ENCODE measurements around the gene KIF3A.

The KIF3A gene

GRCh38 chr5:132736853-132737833 is at the start of gene KIF3A:
Gene KIF3A, minus strand, starts transcription at chr5:132737546. Its CDS starts 127 bp downstream, at chr5:132737419.
- DNase-seq (ENCODE audit: extremely low read depth in 1 of 2, low read depth in 1 of 2) = peak; percentile 97 to 99

DNA sequence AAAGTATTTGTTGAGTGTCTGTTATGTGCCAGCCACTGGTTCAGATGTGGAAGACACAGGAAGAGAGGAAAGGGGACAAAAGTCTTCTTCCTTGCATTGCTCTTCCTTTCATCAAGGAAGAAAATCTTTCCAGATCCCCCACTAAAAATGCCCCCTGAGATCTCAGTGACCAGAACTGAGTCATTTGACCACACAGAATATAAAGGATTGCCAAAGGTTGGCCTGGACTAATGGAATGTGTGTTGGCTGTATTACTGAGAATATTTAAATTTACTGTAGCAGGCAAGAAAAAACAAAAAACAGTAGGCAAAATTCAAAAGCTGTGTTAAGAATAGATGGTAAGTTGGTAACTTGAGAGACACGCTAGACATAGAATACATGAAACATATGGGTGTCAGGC is 49.7 kb upstream of the KIF3A start:
- DNase-seq (ENCODE audit: extremely low read depth in 1 of 2, low read depth in 1 of 2) = no peak

DNA sequence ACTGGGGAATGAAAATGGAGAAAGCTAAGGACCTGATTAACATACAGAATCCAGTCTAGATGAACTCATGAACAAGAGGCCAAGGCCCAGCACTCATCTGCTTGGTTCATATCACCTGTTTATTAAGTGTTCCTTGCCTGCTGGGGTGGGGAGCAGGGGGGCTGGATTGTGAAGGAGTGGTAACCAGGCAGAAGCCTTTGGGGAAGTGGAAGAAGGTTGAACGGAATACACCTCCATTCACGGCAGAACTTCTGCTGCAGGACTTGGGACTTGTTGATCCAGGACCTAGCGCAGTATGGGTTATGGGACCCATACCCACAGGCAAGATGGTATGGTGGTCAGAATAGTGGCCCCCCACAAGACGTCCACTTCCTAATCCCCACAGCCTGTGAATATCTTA is 48.5 kb upstream of the KIF3A start:
- DNase-seq (ENCODE audit: extremely low read depth in 1 of 2, low read depth in 1 of 2) = no peak

- DNase-seq (ENCODE audit: extremely low read depth in 1 of 2, low read depth in 1 of 2) = no peak
Measured at GRCh38 chr5:132785365-132785764, 48.0 kb upstream of the KIF3A start.

DNA sequence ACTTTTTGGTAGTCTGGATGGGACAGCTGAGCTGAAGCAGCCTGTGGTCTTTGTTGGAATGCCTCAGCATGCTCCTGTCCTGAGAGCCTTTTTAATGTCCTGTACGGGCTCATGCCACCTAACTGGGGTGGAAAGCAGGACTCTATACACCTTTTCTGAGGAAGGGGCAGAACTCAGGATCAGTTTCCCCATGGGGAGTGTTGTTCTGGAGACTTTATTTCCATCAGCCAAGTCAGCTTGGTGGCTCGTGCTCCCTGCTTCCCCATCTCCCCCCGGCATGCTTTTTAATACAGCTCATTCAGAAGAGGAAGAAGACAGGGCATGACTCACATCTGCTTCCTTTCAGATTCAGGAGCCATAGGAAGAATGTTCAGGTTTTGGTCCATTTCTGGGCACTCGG is 44.8 kb upstream of the KIF3A start:
- no peak for DNase-seq (ENCODE audit: extremely low read depth in 1 of 2, low read depth in 1 of 2)

GRCh38 chr5:132781029-132781428 is 43.7 kb upstream of the KIF3A start:
- DNase-seq (ENCODE audit: extremely low read depth in 1 of 2, low read depth in 1 of 2) = no peak

DNA sequence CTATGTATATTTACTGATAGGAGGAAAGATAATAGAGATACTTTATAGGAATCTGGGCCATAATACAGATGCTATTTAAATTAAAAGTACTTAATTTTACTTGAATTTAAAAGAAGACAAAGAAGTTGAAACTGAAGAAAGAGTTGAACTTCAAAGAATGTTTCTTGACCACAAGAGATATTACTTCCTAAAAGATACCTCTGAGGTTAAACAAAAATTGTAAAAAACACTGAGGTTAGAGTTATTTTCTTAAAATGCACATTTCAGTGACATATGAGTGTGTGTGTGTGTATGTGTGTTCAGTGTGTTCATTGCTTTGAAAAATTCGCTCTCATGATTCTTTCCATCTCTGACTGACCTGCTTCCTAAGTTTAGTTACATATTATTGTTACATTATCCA is 43.2 kb upstream of the KIF3A start:
- DNase-seq (ENCODE audit: extremely low read depth in 1 of 2, low read depth in 1 of 2) = no peak

GRCh38 chr5:132779961-132780360 is 42.6 kb upstream of the KIF3A start:
- DNase-seq (ENCODE audit: extremely low read depth in 1 of 2, low read depth in 1 of 2) = no peak

GRCh38 chr5:132778856-132779255 is 41.5 kb upstream of the KIF3A start:
- DNase-seq (ENCODE audit: extremely low read depth in 1 of 2, low read depth in 1 of 2) = no peak

GRCh38 chr5:132778129-132778528 is 40.8 kb upstream of the KIF3A start:
- DNase-seq (ENCODE audit: extremely low read depth in 1 of 2, low read depth in 1 of 2) = no peak

DNA sequence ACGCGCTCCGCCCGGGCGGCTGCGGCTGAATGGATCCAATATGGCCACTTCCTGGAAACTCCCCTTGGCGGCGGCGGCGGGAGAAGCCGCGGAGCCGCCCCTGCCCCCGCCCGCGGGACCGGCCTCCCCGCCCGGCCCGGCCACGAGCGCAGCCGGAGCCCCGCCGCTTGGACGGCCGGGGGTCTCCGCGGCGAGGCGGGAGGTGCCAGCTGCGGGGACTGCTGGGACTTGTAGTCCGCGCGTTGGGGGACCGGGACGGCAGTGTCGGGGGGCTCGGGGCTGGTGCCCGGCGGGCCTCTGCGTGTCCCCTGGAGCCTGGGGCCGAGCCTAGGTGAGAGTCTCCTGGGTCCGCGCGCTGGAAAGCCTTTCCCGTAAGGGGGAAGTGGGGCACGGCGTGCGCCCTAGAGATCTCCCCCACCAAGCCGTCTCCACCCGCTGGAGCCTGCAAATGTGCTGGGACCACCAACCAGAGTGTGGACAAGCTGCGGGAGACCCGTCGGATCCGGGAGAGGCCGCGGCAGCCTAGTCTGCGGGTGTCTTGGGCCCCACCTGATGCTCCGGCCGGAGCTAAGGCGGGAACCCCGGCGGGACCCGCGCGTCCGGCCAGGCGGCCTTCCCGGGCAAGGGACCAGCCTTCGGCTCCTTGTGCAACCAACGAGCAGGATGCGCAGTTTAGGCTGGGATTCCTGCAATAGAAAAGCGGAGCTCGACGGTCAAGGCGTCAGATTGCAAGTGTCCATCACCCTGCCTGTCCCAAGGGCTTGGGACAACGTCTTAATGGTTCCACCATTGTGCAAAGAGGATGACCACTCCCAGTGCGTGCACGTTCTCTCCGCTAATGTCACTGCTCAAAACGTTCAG is 40.1 kb upstream of the KIF3A start, which contains the start of gene SEPTIN8:
Gene SEPTIN8, minus strand, starts transcription at position 31 of the 861 bp plus-strand sequence. CDS start 102 bp downstream, outside the sequence.
- DNase-seq (ENCODE audit: extremely low read depth in 1 of 2, low read depth in 1 of 2) = peak in 1 of 2 donors; percentile 5

DNA sequence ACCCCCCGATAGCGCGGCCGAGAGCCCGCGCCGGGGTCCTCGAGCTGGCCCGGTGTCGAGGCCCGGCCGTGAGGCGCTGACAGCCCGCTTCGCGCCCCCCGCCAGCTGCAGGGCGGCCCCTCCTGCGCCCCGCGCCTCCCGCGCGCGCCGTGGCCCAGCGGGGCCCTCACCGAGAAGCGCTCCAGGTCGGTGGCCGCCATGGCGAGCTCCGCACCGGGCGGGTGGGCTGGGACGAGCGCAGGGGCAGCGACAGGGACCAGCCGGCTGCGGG is 39.5 kb upstream of the KIF3A start:
- no peak for DNase-seq (ENCODE audit: extremely low read depth in 1 of 2, low read depth in 1 of 2)

- DNase-seq (ENCODE audit: extremely low read depth in 1 of 2, low read depth in 1 of 2) = no peak
Measured at GRCh38 chr5:132776131-132776937, 39.0 kb upstream of the KIF3A start.

- no peak for DNase-seq (ENCODE audit: extremely low read depth in 1 of 2, low read depth in 1 of 2)
Measured at GRCh38 chr5:132775476-132775961, 38.2 kb upstream of the KIF3A start.

DNA sequence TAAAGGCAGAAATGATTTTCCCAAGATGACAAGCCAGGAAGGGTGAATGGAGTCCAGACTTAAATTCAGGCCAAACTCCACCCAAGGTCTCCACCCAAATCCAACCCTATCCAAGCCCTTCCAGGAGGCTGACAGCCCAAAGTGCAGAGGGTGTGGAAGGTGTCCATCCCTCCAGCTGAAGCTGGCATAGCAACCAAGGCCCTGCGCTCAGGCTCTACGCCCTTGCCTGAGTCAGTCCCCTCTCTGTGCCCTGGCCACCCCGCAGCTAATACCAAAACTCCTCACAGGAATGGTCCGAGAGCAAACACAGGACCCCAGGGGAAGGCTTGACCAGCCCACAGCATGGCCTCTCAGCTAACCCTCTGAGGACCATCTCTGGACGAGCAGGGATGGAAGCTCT is 37.5 kb upstream of the KIF3A start:
- no peak for DNase-seq (ENCODE audit: extremely low read depth in 1 of 2, low read depth in 1 of 2)

DNA sequence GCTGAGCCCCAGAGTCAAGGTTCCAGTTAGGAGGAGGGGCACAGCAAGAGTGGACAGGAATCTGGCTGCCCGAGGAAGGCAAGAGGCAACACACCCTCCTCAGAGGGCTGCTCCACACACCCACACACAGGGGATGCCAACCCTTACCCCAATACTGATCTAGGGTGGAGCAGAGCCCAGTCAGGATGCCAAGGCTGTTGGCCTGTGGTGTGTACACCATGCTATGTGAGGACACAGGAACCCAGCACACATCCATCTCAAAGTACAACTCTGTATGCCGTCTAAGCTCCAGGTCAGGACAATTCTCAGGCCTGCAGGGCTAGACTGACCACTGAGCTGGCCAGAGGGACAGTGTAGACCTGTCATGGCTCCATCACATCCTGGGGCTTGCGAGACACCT is 37.1 kb upstream of the KIF3A start:
- DNase-seq (ENCODE audit: extremely low read depth in 1 of 2, low read depth in 1 of 2) = no peak

- no peak for DNase-seq (ENCODE audit: extremely low read depth in 1 of 2, low read depth in 1 of 2)
Measured at GRCh38 chr5:132773601-132774355, 36.4 kb upstream of the KIF3A start.

DNA sequence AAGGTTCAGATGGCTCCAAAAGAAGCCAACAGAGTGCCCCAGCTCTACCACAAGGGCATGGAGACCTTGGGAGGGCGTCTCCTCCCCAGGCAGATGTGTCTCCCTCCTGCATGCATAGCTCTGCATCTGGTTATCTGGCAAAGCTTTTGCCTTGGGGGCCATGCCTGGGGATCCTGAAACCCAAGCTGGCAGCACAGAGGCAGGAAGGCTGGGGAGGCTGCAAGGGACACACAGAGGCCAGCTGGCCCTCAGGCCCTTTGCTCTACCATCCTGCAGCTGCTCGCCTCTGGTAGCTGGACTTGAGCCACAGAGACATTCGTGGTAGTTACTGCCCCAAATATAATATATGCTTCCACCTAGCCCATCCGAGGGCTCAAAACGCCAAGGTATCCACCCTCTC is 35.8 kb upstream of the KIF3A start:
- DNase-seq (ENCODE audit: extremely low read depth in 1 of 2, low read depth in 1 of 2) = no peak

DNA sequence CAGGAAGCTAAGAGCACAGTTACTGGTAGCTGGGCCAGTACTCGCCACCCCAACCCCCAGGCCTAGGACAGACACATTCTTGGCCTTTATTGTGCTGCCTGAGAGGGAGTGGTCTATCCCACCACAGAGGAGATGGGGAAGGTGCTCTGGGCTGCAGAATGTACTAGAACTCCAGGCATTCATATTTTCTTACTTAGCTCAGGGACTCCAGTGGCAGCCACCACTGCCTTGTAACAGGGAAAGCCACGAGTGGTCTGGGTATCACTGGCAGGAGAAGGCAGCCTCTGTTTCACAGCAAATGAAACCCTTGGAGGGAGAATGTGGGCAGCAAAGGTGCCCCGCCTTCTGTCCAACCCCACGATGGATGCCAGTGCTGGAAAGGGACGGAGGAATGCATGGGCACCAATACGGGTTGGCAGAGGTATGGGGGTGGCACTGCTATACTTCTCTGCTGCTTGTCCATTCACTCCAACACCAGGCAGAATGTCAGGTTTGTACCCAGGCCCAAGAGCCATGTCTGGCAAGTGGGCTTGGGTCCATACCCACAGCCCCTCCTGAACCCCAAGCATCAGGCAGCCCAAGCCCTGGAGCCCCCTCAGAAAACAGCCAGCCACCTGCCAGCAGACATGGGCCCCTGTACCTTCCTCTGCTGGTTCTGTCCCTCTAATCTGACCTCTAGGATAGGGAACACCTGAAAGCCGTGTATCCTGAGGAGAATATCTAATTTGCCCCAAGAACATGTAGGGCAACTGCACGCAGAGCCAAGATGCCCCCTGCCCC is 35.1 kb upstream of the KIF3A start:
- no peak for DNase-seq (ENCODE audit: extremely low read depth in 1 of 2, low read depth in 1 of 2)
